Measurements from ENCODE around the gene RPP25L.
A peak's percentile ranks its signal among the peaks of the same experiment; 100 is the strongest.

RPP25L gene

GRCh38 chr9:34637356-34638137 lies 25.6 kb upstream of the RPP25L start, which contains the start of gene SIGMAR1:
Gene SIGMAR1, minus strand, starts transcription at chr9:34637787. Its CDS starts 90 bp downstream, at chr9:34637697.
- Histone ChIP-seq H3K36me3 (replicated peaks; ENCODE audit: insufficient read depth, low read length) (no peaks in the 10 kb centered on the region), H3K4me2 (ENCODE audit: low read depth, low read length) (peak within 1 kb of the TSS; percentile 79), H3K27me3 (replicated peaks; ENCODE audit: insufficient read depth, low read length) (no peaks in the 10 kb centered on the region), H4K20me1 (ENCODE audit: insufficient read depth, low read length) (no peaks in the 10 kb centered on the region), H3K4me3 (ENCODE audit: low read length) (peak within 1 kb of the TSS; percentile 95), H3K9me2 (replicated peaks; ENCODE audit: insufficient read depth, low read length) (no peaks in the 10 kb centered on the region), H3K9ac (ENCODE audit: low read length) (peak within 1 kb of the TSS; percentile 90), H3K4me1 (ENCODE audit: low read length) (peaks cover 4% of the 10 kb centered on the region), H3F3A (ENCODE audit: insufficient read depth, low read length) (peaks cover 7% of the 10 kb centered on the region; the same call in 1 of the 2 replicates), H3K79me2 (ENCODE audit: low read length) (peaks cover 25% of the 10 kb centered on the region), H2AFZ (ENCODE audit: low read length) (peak within 1 kb of the TSS; percentile 88), H3K27ac (ENCODE audit: low read length) (peak within 1 kb of the TSS; percentile 62), H3K9me3 (replicated peaks; ENCODE audit: insufficient read depth, low read length) (no peaks in the 10 kb centered on the region)
- TF ChIP-seq, protein P1, sequence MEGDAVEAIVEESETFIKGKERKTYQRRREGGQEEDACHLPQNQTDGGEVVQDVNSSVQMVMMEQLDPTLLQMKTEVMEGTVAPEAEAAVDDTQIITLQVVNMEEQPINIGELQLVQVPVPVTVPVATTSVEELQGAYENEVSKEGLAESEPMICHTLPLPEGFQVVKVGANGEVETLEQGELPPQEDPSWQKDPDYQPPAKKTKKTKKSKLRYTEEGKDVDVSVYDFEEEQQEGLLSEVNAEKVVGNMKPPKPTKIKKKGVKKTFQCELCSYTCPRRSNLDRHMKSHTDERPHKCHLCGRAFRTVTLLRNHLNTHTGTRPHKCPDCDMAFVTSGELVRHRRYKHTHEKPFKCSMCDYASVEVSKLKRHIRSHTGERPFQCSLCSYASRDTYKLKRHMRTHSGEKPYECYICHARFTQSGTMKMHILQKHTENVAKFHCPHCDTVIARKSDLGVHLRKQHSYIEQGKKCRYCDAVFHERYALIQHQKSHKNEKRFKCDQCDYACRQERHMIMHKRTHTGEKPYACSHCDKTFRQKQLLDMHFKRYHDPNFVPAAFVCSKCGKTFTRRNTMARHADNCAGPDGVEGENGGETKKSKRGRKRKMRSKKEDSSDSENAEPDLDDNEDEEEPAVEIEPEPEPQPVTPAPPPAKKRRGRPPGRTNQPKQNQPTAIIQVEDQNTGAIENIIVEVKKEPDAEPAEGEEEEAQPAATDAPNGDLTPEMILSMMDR (IDR thresholded peaks at IDR 0.05; ENCODE audit: low read length) = no peak
- no peak for TF ChIP-seq EZH2 (optimal IDR thresholded peaks at IDR 0.05; ENCODE audit: low read depth, low read length)
- TF ChIP-seq EZH2phosphoT487 (IDR thresholded peaks at IDR 0.05; ENCODE audit: low read length) = no peak
- DNase-seq = peak; percentile 94

DNA sequence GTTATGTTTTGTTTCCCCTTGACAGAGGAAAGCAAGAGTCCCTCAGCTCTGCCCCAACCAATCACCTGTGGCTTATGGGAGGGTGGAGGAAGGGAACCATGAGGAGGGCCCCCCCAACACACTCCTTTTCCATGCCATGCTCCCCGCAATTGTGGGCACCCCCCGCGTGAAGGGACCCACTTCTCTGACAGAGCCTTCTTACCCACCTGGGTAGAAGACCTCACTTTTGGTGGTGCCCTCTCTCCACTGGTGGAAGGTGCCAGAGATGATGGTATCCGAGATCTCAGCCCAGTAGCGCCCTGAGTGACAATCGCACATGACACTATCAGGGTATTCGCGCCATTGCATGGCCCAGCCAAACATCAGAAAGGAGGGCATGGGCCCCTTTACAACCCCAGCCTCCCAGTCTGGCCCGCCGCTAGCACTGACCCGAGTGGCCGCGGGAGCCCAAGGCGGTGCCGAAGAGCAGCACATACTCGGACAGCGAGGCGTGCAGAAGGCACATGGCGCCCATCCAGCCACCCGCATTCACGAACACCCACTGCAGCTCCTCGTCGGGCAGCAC lies 25.0 kb upstream of the RPP25L start:
- Histone ChIP-seq H4K20me1 (ENCODE audit: insufficient read depth, low read length) (no peaks in the 10 kb centered on the region), H3K4me2 (ENCODE audit: low read depth, low read length) (peak overlapping the region; percentile 79), H3K9ac (ENCODE audit: low read length) (peak overlapping the region; percentile 90), H3K27me3 (replicated peaks; ENCODE audit: insufficient read depth, low read length) (no peaks in the 10 kb centered on the region), H3K9me3 (replicated peaks; ENCODE audit: insufficient read depth, low read length) (no peaks in the 10 kb centered on the region), H3K79me2 (ENCODE audit: low read length) (peaks cover 25% of the 10 kb centered on the region), H3K36me3 (replicated peaks; ENCODE audit: insufficient read depth, low read length) (no peaks in the 10 kb centered on the region), H3K4me1 (ENCODE audit: low read length) (peaks cover 4% of the 10 kb centered on the region), H3K4me3 (ENCODE audit: low read length) (peak overlapping the region; percentile 95), H3F3A (ENCODE audit: insufficient read depth, low read length) (peaks cover 7% of the 10 kb centered on the region; the same call in 1 of the 2 replicates), H3K27ac (ENCODE audit: low read length) (peak overlapping the region; percentile 62; the same call in 1 of the 2 replicates), H3K9me2 (replicated peaks; ENCODE audit: insufficient read depth, low read length) (no peaks in the 10 kb centered on the region), H2AFZ (ENCODE audit: low read length) (peak overlapping the region; percentile 81)
- peak; percentile 8 for DNase-seq
- TF ChIP-seq EZH2 (optimal IDR thresholded peaks at IDR 0.05; ENCODE audit: low read depth, low read length) = no peak

DNA sequence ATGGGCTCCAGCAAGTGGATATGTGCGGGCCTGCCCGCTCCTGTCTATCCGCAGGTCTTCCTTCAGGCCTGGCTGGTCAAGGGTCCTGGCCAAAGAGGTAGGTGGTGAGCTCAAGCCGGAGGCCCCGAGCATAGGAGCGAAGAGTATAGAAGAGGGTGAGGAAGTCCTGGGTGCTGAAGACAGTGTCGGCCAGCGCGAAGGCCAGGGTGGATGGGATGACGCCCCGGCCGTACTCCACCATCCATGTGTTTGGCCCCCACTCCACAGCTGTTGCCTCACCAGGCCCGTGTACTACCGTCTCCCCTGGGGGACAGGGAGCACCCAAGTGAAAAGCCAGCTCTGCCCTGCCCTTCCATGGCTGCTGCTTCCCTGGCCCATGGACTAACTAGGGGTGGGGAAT lies 23.7 kb upstream of the RPP25L start:
- 0 out of 2 replicates have a peak overlapping the region, but pooled peaks have one; percentile 16 for H3K4me2 ChIP-seq (ENCODE audit: low read depth, low read length)

More for the DNA sequence above, 23.7 kb upstream of the RPP25L start:
- Histone ChIP-seq H3F3A (ENCODE audit: insufficient read depth, low read length) (peaks cover 7% of the 10 kb centered on the region; the same call in 1 of the 2 replicates), H3K27ac (ENCODE audit: low read length) (no peak overlapping the region), H3K9me2 (replicated peaks; ENCODE audit: insufficient read depth, low read length) (no peaks in the 10 kb centered on the region), H3K27me3 (replicated peaks; ENCODE audit: insufficient read depth, low read length) (peaks cover 9% of the 10 kb centered on the region), H2AFZ (ENCODE audit: low read length) (no peak overlapping the region), H3K9ac (ENCODE audit: low read length) (no peak overlapping the region), H3K36me3 (replicated peaks; ENCODE audit: insufficient read depth, low read length) (no peaks in the 10 kb centered on the region), H3K9me3 (replicated peaks; ENCODE audit: insufficient read depth, low read length) (no peaks in the 10 kb centered on the region), H3K79me2 (ENCODE audit: low read length) (peaks cover 25% of the 10 kb centered on the region), H3K4me1 (ENCODE audit: low read length) (peaks cover 4% of the 10 kb centered on the region), H4K20me1 (ENCODE audit: insufficient read depth, low read length) (no peaks in the 10 kb centered on the region), H3K4me3 (ENCODE audit: low read length) (no peak overlapping the region)
- TF ChIP-seq, protein P1 (IDR thresholded peaks at IDR 0.05; ENCODE audit: low read length) = no peak
- TF ChIP-seq EZH2 (optimal IDR thresholded peaks at IDR 0.05; ENCODE audit: low read depth, low read length) (no peak), EZH2phosphoT487 (IDR thresholded peaks at IDR 0.05; ENCODE audit: low read length) (no peak)
- DNase-seq = no peak

Measured in MM.1S (cell line).